ENCODE data around the gene BUB1B. TPM values are rescaled to one million over a fixed set of nuclear protein-coding genes. Genes with fewer than 3 reads are reported as not detected.

Gene BUB1B
- total RNA-seq, 1 experiment from 2014 or later, result 92.9 TPM

- TF ChIP-seq CTCF (IDR thresholded peaks at IDR 0.05 in 2 of 3, conservative IDR thresholded peaks at IDR 0.05 in 1 of 3; ENCODE audit: borderline replicate concordance in 1 of 3, insufficient read depth in 1 of 3, low read depth in 2 of 3, low read length in 2 of 3) (no peak), SRF (IDR thresholded peaks at IDR 0.05; ENCODE audit: low read depth) (no peak)
These were observed 30.8 kb upstream of the BUB1B start (continued) for GRCh38 chr15:40130118-40130517.

GRCh38 chr15:40130799-40131502, 29.9 kb upstream of the BUB1B start:
- Histone ChIP-seq H2AFZ (ENCODE audit: low read depth, low read length, poor library complexity, severe bottlenecking) (no peak overlapping the region), H3K9ac (ENCODE audit: low read length) (no peak overlapping the region), H4K20me1 (ENCODE audit: insufficient read depth) (no peaks in the 10 kb centered on the region), H3K4me1 (ENCODE audit: control insufficient read depth in 1 of 2, insufficient read depth in 2 of 2, low read length in 2 of 2) (no peaks in the 10 kb centered on the region), H3K27ac (ENCODE audit: low read depth, low read length) (no peak overlapping the region), H3K9me3 (ENCODE audit: control insufficient read depth in 1 of 2, insufficient read depth in 1 of 2, low read depth in 1 of 2, low read length in 2 of 2) (no peaks in the 10 kb centered on the region), H3K9me2 (ENCODE audit: insufficient read depth) (no peaks in the 10 kb centered on the region), H3K79me2 (ENCODE audit: insufficient read depth, low read length) (no peaks in the 10 kb centered on the region), H3K27me3 (ENCODE audit: insufficient read depth, low read length) (no peaks in the 10 kb centered on the region), H3K36me3 (ENCODE audit: control insufficient read depth in 1 of 2, insufficient read depth in 2 of 2, low read length in 2 of 2) (no peaks in the 10 kb centered on the region), H3K4me2 (ENCODE audit: low read length) (no peak overlapping the region), H3K4me3 (replicated peaks in 1 of 2; ENCODE audit: low read depth in 1 of 2, low read length in 2 of 2) (no peak overlapping the region)
- ChIA-PET CTCF (no interaction called here), RAD21 (ENCODE audit: low non-redundant PET in 1 of 2, low total read pairs in 2 of 2, uncharacterized antibody in 2 of 2, unreplicated experiment in 2 of 2) (no interaction called here), POLR2A (no interaction called here)
- intact Hi-C loops (cut with micrococcal nuclease), result no loop called here
- no TSS peak for BruUV-seq (replicated peaks)
- TF ChIP-seq EGR1 (IDR thresholded peaks at IDR 0.05; ENCODE audit: low read depth) (no peak), ELF1 (IDR thresholded peaks at IDR 0.05; ENCODE audit: borderline replicate concordance, low read depth) (no peak)
- DNase-seq (ENCODE audit: low read depth, low spot score), result no peak
- ATAC-seq, result no peak

GRCh38 chr15:40133544-40133943, 27.3 kb upstream of the BUB1B start:
- no peaks in the 10 kb centered on the region for H3K4me1 ChIP-seq (ENCODE audit: control insufficient read depth in 1 of 2, insufficient read depth in 2 of 2, low read length in 2 of 2)
- no peaks in the 10 kb centered on the region for H3K36me3 ChIP-seq (ENCODE audit: control insufficient read depth in 1 of 2, insufficient read depth in 2 of 2, low read length in 2 of 2)
- RAD21 ChIA-PET (ENCODE audit: low non-redundant PET in 1 of 2, low total read pairs in 2 of 2, uncharacterized antibody in 2 of 2, unreplicated experiment in 2 of 2), result no interaction called here
- intact Hi-C loops (cut with micrococcal nuclease), result no loop called here
- POLR2A ChIA-PET, result no interaction called here
- no peak overlapping the region for H3K4me3 ChIP-seq (replicated peaks in 1 of 2; ENCODE audit: low read depth in 1 of 2, low read length in 2 of 2)
- H3K4me2 ChIP-seq (ENCODE audit: low read length), result no peak overlapping the region
- no peaks in the 10 kb centered on the region for H4K20me1 ChIP-seq (ENCODE audit: insufficient read depth)
- no TSS peak for BruUV-seq (replicated peaks)
- DNase-seq (ENCODE audit: low read depth, low spot score), result no peak
- no peaks in the 10 kb centered on the region for H3K27me3 ChIP-seq (ENCODE audit: insufficient read depth, low read length)
- no peak for ATAC-seq
- TF ChIP-seq REST (IDR thresholded peaks at IDR 0.05; ENCODE audit: low read depth), result no peak
- H2AFZ ChIP-seq (ENCODE audit: low read depth, low read length, poor library complexity, severe bottlenecking), result no peak overlapping the region
- H3K79me2 ChIP-seq (ENCODE audit: insufficient read depth, low read length), result no peaks in the 10 kb centered on the region
- H3K9me2 ChIP-seq (ENCODE audit: insufficient read depth), result no peaks in the 10 kb centered on the region
- H3K9ac ChIP-seq (ENCODE audit: low read length), result no peak overlapping the region
- no peak overlapping the region for H3K27ac ChIP-seq (ENCODE audit: low read depth, low read length)
- no peaks in the 10 kb centered on the region for H3K9me3 ChIP-seq (ENCODE audit: control insufficient read depth in 1 of 2, insufficient read depth in 1 of 2, low read depth in 1 of 2, low read length in 2 of 2)
- CTCF ChIA-PET, result no interaction called here

All from HCT116 (cell line).